ENCODE measurements around the gene LHPP.

DNA sequence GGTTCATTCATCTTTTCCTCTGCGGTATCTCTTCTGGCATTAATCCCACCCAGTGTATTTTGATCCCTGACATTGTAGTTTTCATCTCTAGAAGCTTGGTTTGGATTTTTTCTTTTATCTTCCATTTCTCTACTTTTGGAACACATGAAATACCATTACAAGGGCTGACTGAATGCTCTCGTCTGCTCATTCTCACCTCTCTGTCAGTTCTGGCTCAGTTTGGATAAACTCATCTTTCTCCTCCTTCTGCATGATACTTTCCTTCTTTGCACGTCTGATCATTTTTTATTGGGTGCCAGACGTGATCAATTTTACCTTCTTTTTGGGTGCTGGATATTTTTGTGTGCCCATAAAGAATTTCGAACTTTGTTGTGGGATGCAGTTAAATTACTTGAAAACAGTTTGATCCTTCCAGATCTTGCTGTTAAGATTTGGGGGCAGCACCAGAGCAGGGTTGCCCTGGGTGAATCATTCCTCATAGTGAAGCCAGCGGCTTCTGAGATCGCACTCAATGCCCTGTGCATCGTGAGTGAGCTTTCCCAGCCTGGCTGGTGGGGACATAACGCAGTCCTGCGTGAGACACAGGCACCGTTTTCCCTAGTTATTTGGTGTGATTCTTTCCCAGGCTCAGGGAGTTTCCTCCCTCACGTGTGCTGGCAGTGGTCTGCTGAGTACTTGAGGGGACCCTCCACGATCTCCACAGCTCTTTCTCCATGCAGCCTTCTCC lies 53.8 kb downstream of the LHPP start:
- TF ChIP-seq, protein P1, sequence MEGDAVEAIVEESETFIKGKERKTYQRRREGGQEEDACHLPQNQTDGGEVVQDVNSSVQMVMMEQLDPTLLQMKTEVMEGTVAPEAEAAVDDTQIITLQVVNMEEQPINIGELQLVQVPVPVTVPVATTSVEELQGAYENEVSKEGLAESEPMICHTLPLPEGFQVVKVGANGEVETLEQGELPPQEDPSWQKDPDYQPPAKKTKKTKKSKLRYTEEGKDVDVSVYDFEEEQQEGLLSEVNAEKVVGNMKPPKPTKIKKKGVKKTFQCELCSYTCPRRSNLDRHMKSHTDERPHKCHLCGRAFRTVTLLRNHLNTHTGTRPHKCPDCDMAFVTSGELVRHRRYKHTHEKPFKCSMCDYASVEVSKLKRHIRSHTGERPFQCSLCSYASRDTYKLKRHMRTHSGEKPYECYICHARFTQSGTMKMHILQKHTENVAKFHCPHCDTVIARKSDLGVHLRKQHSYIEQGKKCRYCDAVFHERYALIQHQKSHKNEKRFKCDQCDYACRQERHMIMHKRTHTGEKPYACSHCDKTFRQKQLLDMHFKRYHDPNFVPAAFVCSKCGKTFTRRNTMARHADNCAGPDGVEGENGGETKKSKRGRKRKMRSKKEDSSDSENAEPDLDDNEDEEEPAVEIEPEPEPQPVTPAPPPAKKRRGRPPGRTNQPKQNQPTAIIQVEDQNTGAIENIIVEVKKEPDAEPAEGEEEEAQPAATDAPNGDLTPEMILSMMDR (IDR thresholded peaks at IDR 0.05), result no peak
- no peak for TF ChIP-seq POLR2A (IDR thresholded peaks at IDR 0.05)
- no peak for TF ChIP-seq EP300 (IDR thresholded peaks at IDR 0.05)
